ENCODE results near the gene ASTN1.

Gene ASTN1

GRCh38 chr1:176919386-176920378 lies 244.8 kb downstream of the ASTN1 start:
- no peaks in the 10 kb centered on the region for H3K27me3 ChIP-seq (ENCODE audit: control insufficient read depth, insufficient read depth, low read length)
- H3K4me3 ChIP-seq (ENCODE audit: low read length), result no peak overlapping the region
- no peak overlapping the region for H3K27ac ChIP-seq (ENCODE audit: low read depth, low read length)
- no peak overlapping the region for H3K9ac ChIP-seq (ENCODE audit: low read length)
- H3K4me1 ChIP-seq (ENCODE audit: control insufficient read depth, insufficient read depth, low read length), result no peaks in the 10 kb centered on the region
- no peaks in the 10 kb centered on the region for H3K36me3 ChIP-seq (ENCODE audit: control insufficient read depth, insufficient read depth, low read length)

GRCh38 chr1:176905648-176906047 lies 258.9 kb downstream of the ASTN1 start:
- H3K27ac ChIP-seq (ENCODE audit: low read depth, low read length), result no peak overlapping the region
- H3K4me1 ChIP-seq (ENCODE audit: control insufficient read depth, insufficient read depth, low read length), result no peaks in the 10 kb centered on the region
- no peak overlapping the region for H3K4me3 ChIP-seq (ENCODE audit: low read length)
- H3K9ac ChIP-seq (ENCODE audit: low read length), result no peak overlapping the region
- H3K27me3 ChIP-seq (ENCODE audit: control insufficient read depth, insufficient read depth, low read length), result peaks cover 2% of the 10 kb centered on the region
- no peaks in the 10 kb centered on the region for H3K36me3 ChIP-seq (ENCODE audit: control insufficient read depth, insufficient read depth, low read length)

GRCh38 chr1:176904057-176904751 lies 260.3 kb downstream of the ASTN1 start:
- Histone ChIP-seq H3K27me3 (ENCODE audit: control insufficient read depth, insufficient read depth, low read length) (peaks cover 2% of the 10 kb centered on the region), H3K36me3 (ENCODE audit: control insufficient read depth, insufficient read depth, low read length) (no peaks in the 10 kb centered on the region), H3K27ac (ENCODE audit: low read depth, low read length) (no peak overlapping the region), H3K9ac (ENCODE audit: low read length) (no peak overlapping the region), H3K4me1 (ENCODE audit: control insufficient read depth, insufficient read depth, low read length) (no peaks in the 10 kb centered on the region), H3K4me3 (ENCODE audit: low read length) (no peak overlapping the region)

GRCh38 chr1:176903474-176903873 lies 261.0 kb downstream of the ASTN1 start:
- Histone ChIP-seq H3K27me3 (ENCODE audit: control insufficient read depth, insufficient read depth, low read length) (peaks cover 2% of the 10 kb centered on the region), H3K36me3 (ENCODE audit: control insufficient read depth, insufficient read depth, low read length) (no peaks in the 10 kb centered on the region), H3K4me3 (ENCODE audit: low read length) (no peak overlapping the region), H3K9ac (ENCODE audit: low read length) (no peak overlapping the region), H3K27ac (ENCODE audit: low read depth, low read length) (no peak overlapping the region), H3K4me1 (ENCODE audit: control insufficient read depth, insufficient read depth, low read length) (no peaks in the 10 kb centered on the region)

GRCh38 chr1:176899321-176899720 lies 265.2 kb downstream of the ASTN1 start:
- Histone ChIP-seq H3K27ac (ENCODE audit: low read depth, low read length) (no peak overlapping the region), H3K27me3 (ENCODE audit: control insufficient read depth, insufficient read depth, low read length) (peaks cover 2% of the 10 kb centered on the region), H3K4me3 (ENCODE audit: low read length) (no peak overlapping the region), H3K9ac (ENCODE audit: low read length) (no peak overlapping the region), H3K36me3 (ENCODE audit: control insufficient read depth, insufficient read depth, low read length) (no peaks in the 10 kb centered on the region), H3K4me1 (ENCODE audit: control insufficient read depth, insufficient read depth, low read length) (no peaks in the 10 kb centered on the region)

GRCh38 chr1:176897350-176898236 lies 266.9 kb downstream of the ASTN1 start:
- H3K27ac ChIP-seq (ENCODE audit: low read depth, low read length), result no peak overlapping the region
- H3K4me3 ChIP-seq (ENCODE audit: low read length), result no peak overlapping the region
- no peak overlapping the region for H3K9ac ChIP-seq (ENCODE audit: low read length)
- H3K27me3 ChIP-seq (ENCODE audit: control insufficient read depth, insufficient read depth, low read length), result no peaks in the 10 kb centered on the region
- H3K36me3 ChIP-seq (ENCODE audit: control insufficient read depth, insufficient read depth, low read length), result no peaks in the 10 kb centered on the region
- H3K4me1 ChIP-seq (ENCODE audit: control insufficient read depth, insufficient read depth, low read length), result no peaks in the 10 kb centered on the region

GRCh38 chr1:176896216-176896615 lies 268.3 kb downstream of the ASTN1 start:
- Histone ChIP-seq H3K4me3 (ENCODE audit: low read length) (no peak overlapping the region), H3K27me3 (ENCODE audit: control insufficient read depth, insufficient read depth, low read length) (no peaks in the 10 kb centered on the region), H3K9ac (ENCODE audit: low read length) (no peak overlapping the region), H3K27ac (ENCODE audit: low read depth, low read length) (no peak overlapping the region), H3K36me3 (ENCODE audit: control insufficient read depth, insufficient read depth, low read length) (no peaks in the 10 kb centered on the region), H3K4me1 (ENCODE audit: control insufficient read depth, insufficient read depth, low read length) (no peaks in the 10 kb centered on the region)

GRCh38 chr1:176894450-176894849 lies 270.1 kb downstream of the ASTN1 start:
- H3K27ac ChIP-seq (ENCODE audit: low read depth, low read length), result no peak overlapping the region
- H3K27me3 ChIP-seq (ENCODE audit: control insufficient read depth, insufficient read depth, low read length), result no peaks in the 10 kb centered on the region
- no peaks in the 10 kb centered on the region for H3K4me1 ChIP-seq (ENCODE audit: control insufficient read depth, insufficient read depth, low read length)
- no peaks in the 10 kb centered on the region for H3K36me3 ChIP-seq (ENCODE audit: control insufficient read depth, insufficient read depth, low read length)
- H3K9ac ChIP-seq (ENCODE audit: low read length), result no peak overlapping the region
- H3K4me3 ChIP-seq (ENCODE audit: low read length), result no peak overlapping the region

GRCh38 chr1:176893625-176894352 lies 270.7 kb downstream of the ASTN1 start:
- H3K27ac ChIP-seq (ENCODE audit: low read depth, low read length), result no peak overlapping the region
- no peaks in the 10 kb centered on the region for H3K36me3 ChIP-seq (ENCODE audit: control insufficient read depth, insufficient read depth, low read length)
- H3K27me3 ChIP-seq (ENCODE audit: control insufficient read depth, insufficient read depth, low read length), result no peaks in the 10 kb centered on the region
- H3K4me3 ChIP-seq (ENCODE audit: low read length), result no peak overlapping the region
- H3K9ac ChIP-seq (ENCODE audit: low read length), result no peak overlapping the region
- no peaks in the 10 kb centered on the region for H3K4me1 ChIP-seq (ENCODE audit: control insufficient read depth, insufficient read depth, low read length)

- H3K4me3 ChIP-seq (ENCODE audit: low read length), result no peak overlapping the region
- H3K27ac ChIP-seq (ENCODE audit: low read depth, low read length), result no peak overlapping the region
- no peaks in the 10 kb centered on the region for H3K36me3 ChIP-seq (ENCODE audit: control insufficient read depth, insufficient read depth, low read length)
- no peaks in the 10 kb centered on the region for H3K27me3 ChIP-seq (ENCODE audit: control insufficient read depth, insufficient read depth, low read length)
- H3K4me1 ChIP-seq (ENCODE audit: control insufficient read depth, insufficient read depth, low read length), result no peaks in the 10 kb centered on the region
- H3K9ac ChIP-seq (ENCODE audit: low read length), result no peak overlapping the region
These were observed 276.0 kb downstream of the ASTN1 start for GRCh38 chr1:176888471-176889032.

- no peak overlapping the region for H3K4me3 ChIP-seq (ENCODE audit: low read length)
- H3K27ac ChIP-seq (ENCODE audit: low read depth, low read length), result no peak overlapping the region
- H3K27me3 ChIP-seq (ENCODE audit: control insufficient read depth, insufficient read depth, low read length), result no peaks in the 10 kb centered on the region
- H3K9ac ChIP-seq (ENCODE audit: low read length), result no peak overlapping the region
- no peaks in the 10 kb centered on the region for H3K36me3 ChIP-seq (ENCODE audit: control insufficient read depth, insufficient read depth, low read length)
- no peaks in the 10 kb centered on the region for H3K4me1 ChIP-seq (ENCODE audit: control insufficient read depth, insufficient read depth, low read length)
These were observed 278.8 kb downstream of the ASTN1 start for GRCh38 chr1:176885751-176886150.
